ENCODE results near the gene RNF2.

The RNF2 gene

GRCh38 chr1:185091480-185091879 is 46.1 kb downstream of the RNF2 start:
- no peak for DNase-seq (ENCODE audit: low read depth in 2 of 2, low spot score in 1 of 2)

- DNase-seq (ENCODE audit: low read depth in 2 of 2, low spot score in 1 of 2): no peak
These were observed 49.4 kb downstream of the RNF2 start for GRCh38 chr1:185094761-185095160.

GRCh38 chr1:185096531-185096930 is 51.2 kb downstream of the RNF2 start:
- DNase-seq (ENCODE audit: low read depth in 2 of 2, low spot score in 1 of 2): no peak

- no peak for DNase-seq (ENCODE audit: low read depth in 2 of 2, low spot score in 1 of 2)
These were observed 58.7 kb downstream of the RNF2 start for GRCh38 chr1:185104083-185104482.

- DNase-seq (ENCODE audit: low read depth in 2 of 2, low spot score in 1 of 2): no peak
These were observed 59.8 kb downstream of the RNF2 start for GRCh38 chr1:185105121-185105520.

GRCh38 chr1:185108321-185108720 is 63.0 kb downstream of the RNF2 start:
- no peak for DNase-seq (ENCODE audit: low read depth in 2 of 2, low spot score in 1 of 2)

- DNase-seq (ENCODE audit: low read depth in 2 of 2, low spot score in 1 of 2): no peak
These were observed 64.8 kb downstream of the RNF2 start for GRCh38 chr1:185110145-185110544.

GRCh38 chr1:185111873-185112272 is 66.5 kb downstream of the RNF2 start:
- DNase-seq (ENCODE audit: low read depth in 2 of 2, low spot score in 1 of 2): no peak

- DNase-seq (ENCODE audit: low read depth in 2 of 2, low spot score in 1 of 2): no peak
These were observed 67.0 kb downstream of the RNF2 start for GRCh38 chr1:185112356-185112755.

GRCh38 chr1:185129708-185130107 is 84.3 kb downstream of the RNF2 start:
- DNase-seq (ENCODE audit: low read depth in 2 of 2, low spot score in 1 of 2): no peak

- no peak for DNase-seq (ENCODE audit: low read depth in 2 of 2, low spot score in 1 of 2)
These were observed 87.2 kb downstream of the RNF2 start for GRCh38 chr1:185132534-185132933.

- no peak for DNase-seq (ENCODE audit: low read depth in 2 of 2, low spot score in 1 of 2)
These were observed 92.7 kb downstream of the RNF2 start for GRCh38 chr1:185137896-185138545.

GRCh38 chr1:185139246-185139645 is 93.9 kb downstream of the RNF2 start:
- no peak for DNase-seq (ENCODE audit: low read depth in 2 of 2, low spot score in 1 of 2)

GRCh38 chr1:185144233-185144632 is 98.9 kb downstream of the RNF2 start:
- no peak for DNase-seq (ENCODE audit: low read depth in 2 of 2, low spot score in 1 of 2)

- no peak for DNase-seq (ENCODE audit: low read depth in 2 of 2, low spot score in 1 of 2)
These were observed 105.9 kb downstream of the RNF2 start for GRCh38 chr1:185151215-185151614.
